Neural cell (in vitro differentiated cells): ENCODE results near the gene FAM83F.

Experiments
- EP300 ChIP-seq: fragments of 450-650 bp; conservative IDR thresholded peaks from 2 replicates; pipeline ENCODE4 v1.6.1; 2014; ENCODE audit warnings: antibody characterized with exemption, mild to moderate bottlenecking, moderate library complexity; ENCODE audit not compliant: poor library complexity, severe bottlenecking
- EZH2 ChIP-seq: fragments of 200-600, 300-800 bp; shearing (Covaris generic), sonication (generic); IDR thresholded peaks from 2 replicates; pipeline ENCODE4 v1.6.1; 2014; ENCODE audit warnings: antibody characterized with exemption, low read length, borderline replicate concordance, mild to moderate bottlenecking; ENCODE audit not compliant: insufficient read depth, poor library complexity, severe bottlenecking
- RAD21 ChIP-seq: fragments of 450-650 bp; conservative IDR thresholded peaks from 2 replicates; pipeline ENCODE4 v1.6.1; 2014; ENCODE audit warnings: antibody characterized with exemption, mild to moderate bottlenecking, moderate library complexity
- TF ChIP-seq, protein P1 (sequence below): fragments of 450-650 bp; IDR thresholded peaks from 2 replicates; pipeline ENCODE4 v1.5.1; 2014; ENCODE audit warnings: antibody characterized with exemption, mild to moderate bottlenecking, moderate library complexity; ENCODE audit not compliant: poor library complexity, severe bottlenecking

DNA sequence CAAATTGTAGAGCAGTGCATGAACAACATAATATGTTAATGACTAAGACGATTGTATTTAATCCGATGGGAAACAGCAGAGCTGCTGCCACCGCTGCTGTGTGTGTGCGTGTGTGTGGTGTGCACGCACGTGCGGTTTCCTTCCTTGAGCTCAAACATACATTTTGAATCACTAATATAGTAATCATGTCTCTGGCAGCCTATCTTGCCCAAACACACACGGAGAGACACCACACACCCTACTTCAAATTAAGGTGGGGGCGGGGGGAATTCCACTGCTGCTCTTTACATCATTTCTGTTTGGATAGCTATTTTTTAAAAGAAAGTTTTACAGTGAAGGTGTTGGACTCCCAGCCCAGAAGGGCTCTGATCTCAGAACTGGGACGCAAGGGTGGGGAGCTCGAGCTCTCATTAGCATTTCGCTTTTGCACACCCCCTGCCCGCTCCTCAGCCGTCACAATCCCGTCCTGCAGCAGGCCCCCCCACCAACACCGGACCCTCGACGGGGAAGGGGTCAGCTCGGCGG, 651 bp upstream of the FAM83F start:
- TF ChIP-seq, protein P1, sequence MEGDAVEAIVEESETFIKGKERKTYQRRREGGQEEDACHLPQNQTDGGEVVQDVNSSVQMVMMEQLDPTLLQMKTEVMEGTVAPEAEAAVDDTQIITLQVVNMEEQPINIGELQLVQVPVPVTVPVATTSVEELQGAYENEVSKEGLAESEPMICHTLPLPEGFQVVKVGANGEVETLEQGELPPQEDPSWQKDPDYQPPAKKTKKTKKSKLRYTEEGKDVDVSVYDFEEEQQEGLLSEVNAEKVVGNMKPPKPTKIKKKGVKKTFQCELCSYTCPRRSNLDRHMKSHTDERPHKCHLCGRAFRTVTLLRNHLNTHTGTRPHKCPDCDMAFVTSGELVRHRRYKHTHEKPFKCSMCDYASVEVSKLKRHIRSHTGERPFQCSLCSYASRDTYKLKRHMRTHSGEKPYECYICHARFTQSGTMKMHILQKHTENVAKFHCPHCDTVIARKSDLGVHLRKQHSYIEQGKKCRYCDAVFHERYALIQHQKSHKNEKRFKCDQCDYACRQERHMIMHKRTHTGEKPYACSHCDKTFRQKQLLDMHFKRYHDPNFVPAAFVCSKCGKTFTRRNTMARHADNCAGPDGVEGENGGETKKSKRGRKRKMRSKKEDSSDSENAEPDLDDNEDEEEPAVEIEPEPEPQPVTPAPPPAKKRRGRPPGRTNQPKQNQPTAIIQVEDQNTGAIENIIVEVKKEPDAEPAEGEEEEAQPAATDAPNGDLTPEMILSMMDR: no peak
- TF ChIP-seq EP300 (no peak), EZH2 (no peak), RAD21 (no peak)
